Measurements from ENCODE around the gene DLL1. TPM values are rescaled to one million over a fixed set of nuclear protein-coding genes. Genes with fewer than 3 reads are reported as not detected.

The DLL1 gene
- total RNA-seq, 1 experiment from 2014 or later = 9.7 TPM

DNA sequence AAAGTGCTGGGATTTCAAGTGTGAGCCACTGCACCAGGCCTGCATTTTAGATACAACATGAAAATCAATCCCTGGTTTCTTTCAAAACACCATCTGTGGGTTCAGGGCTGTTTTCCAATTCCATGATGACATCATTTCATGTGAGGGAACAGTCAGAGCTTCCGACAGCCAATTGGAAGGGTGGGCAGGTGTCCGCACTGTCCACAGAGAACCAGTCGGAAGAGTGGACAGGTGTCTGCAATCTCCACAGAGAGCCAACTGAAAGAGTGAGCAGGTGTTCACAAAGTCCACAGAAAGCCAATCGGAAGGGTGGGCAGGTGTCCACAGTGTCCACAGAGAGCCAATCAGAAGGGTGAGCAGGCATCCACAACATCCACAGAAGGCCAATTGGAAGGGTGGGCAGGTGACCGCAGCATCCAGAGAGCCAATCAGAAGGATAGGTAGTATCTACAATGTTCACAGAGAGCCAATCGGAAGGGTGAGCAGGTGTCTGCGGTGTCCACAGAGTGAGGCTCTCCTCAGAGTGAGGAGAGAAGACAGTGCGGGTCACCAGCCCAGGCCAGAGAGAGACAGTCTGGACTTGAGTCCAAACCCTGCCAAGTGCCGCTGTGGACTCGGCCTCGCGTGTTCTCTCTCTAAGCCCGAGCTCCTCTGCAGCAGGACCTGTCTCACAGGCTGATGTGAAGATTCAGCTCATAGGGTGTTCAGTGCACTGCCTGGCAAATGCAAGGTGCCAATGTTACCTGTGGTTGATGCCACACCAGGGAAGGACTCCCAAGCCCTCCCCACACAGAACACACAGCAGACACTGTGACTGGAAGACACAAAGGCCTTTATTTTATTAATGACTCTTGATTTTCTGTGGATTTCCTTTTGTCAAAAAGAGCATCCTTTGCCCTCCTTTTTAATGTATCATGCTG lies 57.3 kb downstream of the DLL1 start:
- no peak for DNase-seq (ENCODE audit: low read depth)

Other genes starting within 250 kb of the DLL1 start
- 11.6 and 15.0 TPM in 2 replicates for gene FAM120B, start 15.7 kb upstream of the DLL1 start, total RNA-seq (2014; rRNA removed)